OCI-LY1 (cell line): ENCODE data around the gene PDE12.
A peak's percentile ranks its signal among the peaks of the same experiment; 100 is the strongest.

Source experiments
- H2AFZ ChIP-seq: fragments of 200-600 bp; sonication (generic), shearing (Covaris generic); 2 replicates; pipeline ENCODE4 v1.6.0; 2014; ENCODE audit warnings: antibody characterized with exemption, mild to moderate bottlenecking, low read length
- H3F3A ChIP-seq: fragments of 200-600 bp; sonication (generic), shearing (Covaris generic); 2 replicates; pipeline ENCODE4 v1.6.0; 2014; ENCODE audit warnings: mild to moderate bottlenecking, antibody characterized with exemption, low read length, moderate library complexity; ENCODE audit not compliant: insufficient read depth
- H3K27ac ChIP-seq: fragments of 200-600 bp; sonication (generic); 2 replicates; pipeline ENCODE4 v1.5.1; 2014; ENCODE audit warnings: low read length, mixed run types, mild to moderate bottlenecking, low read depth; ENCODE audit not compliant: poor library complexity, severe bottlenecking
- H3K27me3 ChIP-seq: fragments of 200-600 bp; sonication (generic); 2 replicates; pipeline ENCODE4 v1.6.0; 2014; ENCODE audit warnings: antibody characterized with exemption, mild to moderate bottlenecking, low read length, moderate library complexity; ENCODE audit not compliant: insufficient read depth
- H3K36me3 ChIP-seq: fragments of 200-600 bp; sonication (generic); 2 replicates; pipeline ENCODE4 v1.6.1; 2014; ENCODE audit warnings: mild to moderate bottlenecking, antibody characterized with exemption, low read length, moderate library complexity, mixed read lengths; ENCODE audit not compliant: insufficient read depth
- H3K4me1 ChIP-seq: fragments of 200-600 bp; sonication (generic); 2 replicates; pipeline ENCODE4 v1.5.1; 2014; ENCODE audit warnings: mild to moderate bottlenecking, low read length, moderate library complexity; ENCODE audit not compliant: insufficient read depth, severe bottlenecking
- H3K4me2 ChIP-seq: fragments of 200-600 bp; sonication (generic), shearing (Covaris generic); 2 replicates; pipeline ENCODE4 v1.6.1; 2014; ENCODE audit warnings: low read length
- H3K4me3 ChIP-seq: fragments of 200-600 bp; sonication (generic); 2 replicates; pipeline ENCODE4 v1.5.1; 2014; ENCODE audit warnings: low read length, low read depth, mild to moderate bottlenecking, mixed read lengths; ENCODE audit not compliant: poor library complexity, severe bottlenecking
- H3K79me2 ChIP-seq: fragments of 200-600 bp; shearing (Covaris generic); 2 replicates; pipeline ENCODE4 v1.6.1; 2016; ENCODE audit warnings: mixed run types, low read length, mixed read lengths; ENCODE audit not compliant: insufficient read depth
- H3K9ac ChIP-seq: fragments of 200-600 bp; sonication (generic), shearing (Covaris generic); 2 replicates; pipeline ENCODE4 v1.6.1; 2014; ENCODE audit warnings: mild to moderate bottlenecking, low read length, mixed read lengths
- H3K9me2 ChIP-seq: fragments of 200-600 bp; sonication (generic), shearing (Covaris generic); 2 replicates; pipeline ENCODE4 v1.6.1; 2014; ENCODE audit warnings: low read depth, mild to moderate bottlenecking, low read length, mixed read lengths
- H3K9me3 ChIP-seq: fragments of 200-600 bp; shearing (Covaris generic); 2 replicates; pipeline ENCODE4 v1.6.1; 2014; ENCODE audit warnings: low read length, mixed read lengths
- H4K20me1 ChIP-seq: fragments of 200-600 bp; sonication (generic), shearing (Covaris generic); 2 replicates; pipeline ENCODE4 v1.6.0; 2016; ENCODE audit warnings: mild to moderate bottlenecking, low read length; ENCODE audit not compliant: insufficient read depth
- EZH2 ChIP-seq: fragments of 200-600 bp; sonication (generic), shearing (Covaris generic); IDR thresholded peaks from 2 replicates; pipeline ENCODE4 v1.8.0; 2017; ENCODE audit warnings: borderline replicate concordance, mixed run types, mild to moderate bottlenecking, antibody characterized with exemption, low read length, moderate library complexity, mixed read lengths
- TF ChIP-seq, protein P1 (sequence below): fragments of 200-600 bp; sonication (generic), shearing (Covaris generic); IDR thresholded peaks from 2 replicates; pipeline ENCODE4 v1.5.1; 2017; ENCODE audit warnings: mild to moderate bottlenecking, antibody characterized with exemption, low read length, moderate library complexity, mixed read lengths

Gene PDE12

DNA sequence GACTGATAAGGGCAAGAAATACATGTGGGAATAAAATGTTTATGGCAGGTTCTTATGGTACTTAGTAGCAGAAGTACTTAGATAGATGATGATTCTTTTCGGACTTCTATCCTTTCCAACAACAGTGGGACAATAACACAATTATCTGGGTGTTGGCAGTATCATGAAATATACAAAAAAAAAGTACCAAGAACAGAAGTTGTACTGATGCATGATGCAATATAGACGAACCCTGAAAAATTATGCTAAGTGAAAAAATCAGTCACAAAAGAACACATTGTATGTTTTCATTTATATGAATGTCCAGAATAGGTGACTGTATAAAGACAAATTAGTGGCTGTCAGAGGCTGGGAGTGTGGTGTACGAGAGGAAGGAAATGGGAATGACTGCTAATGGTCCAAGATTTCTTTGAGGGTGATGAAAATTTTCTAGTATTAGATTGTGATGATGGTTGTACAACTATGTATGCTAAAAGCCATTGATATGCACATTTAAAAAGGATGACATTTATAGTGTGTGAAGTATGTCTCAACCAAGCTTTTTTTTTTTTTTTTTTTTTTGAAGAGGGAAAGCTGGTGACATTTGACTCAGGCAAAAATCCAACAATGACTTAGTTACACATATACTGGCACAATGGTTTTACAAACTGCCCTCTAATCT is 20.0 kb downstream of the PDE12 start:
- no peak overlapping the region for H3K27ac ChIP-seq
- TF ChIP-seq, protein P1, sequence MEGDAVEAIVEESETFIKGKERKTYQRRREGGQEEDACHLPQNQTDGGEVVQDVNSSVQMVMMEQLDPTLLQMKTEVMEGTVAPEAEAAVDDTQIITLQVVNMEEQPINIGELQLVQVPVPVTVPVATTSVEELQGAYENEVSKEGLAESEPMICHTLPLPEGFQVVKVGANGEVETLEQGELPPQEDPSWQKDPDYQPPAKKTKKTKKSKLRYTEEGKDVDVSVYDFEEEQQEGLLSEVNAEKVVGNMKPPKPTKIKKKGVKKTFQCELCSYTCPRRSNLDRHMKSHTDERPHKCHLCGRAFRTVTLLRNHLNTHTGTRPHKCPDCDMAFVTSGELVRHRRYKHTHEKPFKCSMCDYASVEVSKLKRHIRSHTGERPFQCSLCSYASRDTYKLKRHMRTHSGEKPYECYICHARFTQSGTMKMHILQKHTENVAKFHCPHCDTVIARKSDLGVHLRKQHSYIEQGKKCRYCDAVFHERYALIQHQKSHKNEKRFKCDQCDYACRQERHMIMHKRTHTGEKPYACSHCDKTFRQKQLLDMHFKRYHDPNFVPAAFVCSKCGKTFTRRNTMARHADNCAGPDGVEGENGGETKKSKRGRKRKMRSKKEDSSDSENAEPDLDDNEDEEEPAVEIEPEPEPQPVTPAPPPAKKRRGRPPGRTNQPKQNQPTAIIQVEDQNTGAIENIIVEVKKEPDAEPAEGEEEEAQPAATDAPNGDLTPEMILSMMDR: no peak
- no peak for TF ChIP-seq EZH2
- no peak overlapping the region for H3K4me2 ChIP-seq
- H3K79me2 ChIP-seq: 0 out of 2 replicates have a peak, but pooled peaks cover 3% of the 10 kb centered on the region
- H3K9ac ChIP-seq: no peak overlapping the region
- peaks cover 77% of the 10 kb centered on the region for H3K36me3 ChIP-seq
- no peaks in the 10 kb centered on the region for H3K9me3 ChIP-seq
- H3K4me1 ChIP-seq: no peaks in the 10 kb centered on the region
- no peaks in the 10 kb centered on the region for H3F3A ChIP-seq
- no peak overlapping the region for H2AFZ ChIP-seq
- no peak overlapping the region for H3K4me3 ChIP-seq
- H3K9me2 ChIP-seq: no peaks in the 10 kb centered on the region
- H3K27me3 ChIP-seq: no peaks in the 10 kb centered on the region
- no peaks in the 10 kb centered on the region for H4K20me1 ChIP-seq

DNA sequence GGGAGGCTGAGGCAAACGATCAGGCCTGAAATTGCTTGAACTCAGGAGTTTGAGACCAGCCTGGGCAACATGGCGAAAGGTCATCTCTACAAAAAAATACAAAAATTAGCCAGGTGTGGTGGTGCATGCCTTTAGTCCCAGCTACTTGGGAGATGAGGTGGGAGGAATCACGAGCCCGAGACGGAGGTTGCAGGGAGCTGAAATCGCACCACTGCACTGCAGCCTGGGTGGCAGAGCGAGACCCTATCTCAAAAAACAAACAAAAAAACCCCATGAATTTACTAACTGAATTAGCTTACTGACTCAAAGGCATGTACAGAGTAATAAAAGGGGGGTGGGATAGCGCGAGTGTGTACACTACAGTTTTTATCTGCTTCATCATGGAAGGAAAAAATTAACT is 21.7 kb downstream of the PDE12 start:
- no peak overlapping the region for H3K27ac ChIP-seq
- H3K4me2 ChIP-seq: no peak overlapping the region
- H3K9me3 ChIP-seq: no peaks in the 10 kb centered on the region
- no peak overlapping the region for H3K4me3 ChIP-seq
- H4K20me1 ChIP-seq: no peaks in the 10 kb centered on the region
- TF ChIP-seq EZH2: no peak
- TF ChIP-seq, protein P1: no peak
- H3K9ac ChIP-seq: no peak overlapping the region
- H3F3A ChIP-seq: no peaks in the 10 kb centered on the region
- H3K27me3 ChIP-seq: no peaks in the 10 kb centered on the region
- no peaks in the 10 kb centered on the region for H3K4me1 ChIP-seq
- H3K79me2 ChIP-seq: peaks cover 5% of the 10 kb centered on the region; the same call in 1 of the 2 replicates
- peaks cover 72% of the 10 kb centered on the region for H3K36me3 ChIP-seq
- H2AFZ ChIP-seq: no peak overlapping the region
- no peaks in the 10 kb centered on the region for H3K9me2 ChIP-seq

DNA sequence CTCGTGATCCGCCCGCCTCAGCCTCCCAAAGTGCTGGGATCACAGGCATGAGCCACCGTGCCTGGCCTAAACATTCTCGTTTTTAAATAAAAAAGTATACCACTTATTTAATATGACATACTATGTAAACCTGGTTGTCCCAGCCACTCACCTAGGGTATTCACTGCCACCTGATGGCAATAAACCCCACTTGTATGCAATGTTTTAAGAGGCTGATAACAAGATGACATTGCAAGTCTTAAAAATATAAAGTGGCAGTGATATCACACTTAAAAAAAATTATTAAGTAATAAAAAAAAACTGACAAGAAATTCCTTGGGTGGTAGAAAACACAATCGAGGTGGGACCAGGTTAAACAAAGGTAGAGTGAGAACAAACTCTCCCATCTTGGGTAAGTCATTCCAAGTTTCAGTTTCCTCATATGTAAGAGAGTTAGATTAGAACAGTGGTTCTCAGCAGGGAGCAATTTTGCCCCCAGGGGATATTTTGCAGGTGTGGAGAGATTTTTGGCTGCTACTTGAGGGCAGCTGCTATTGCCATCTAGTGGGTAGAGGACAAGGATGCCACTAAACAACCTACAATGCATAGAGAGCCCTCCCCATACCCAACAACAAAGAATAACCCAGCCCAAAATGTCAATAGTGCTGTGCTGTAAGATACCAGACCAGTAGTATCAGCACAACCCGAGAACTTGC is 26.5 kb downstream of the PDE12 start:
- Histone ChIP-seq H3K9ac (no peak overlapping the region), H4K20me1 (no peaks in the 10 kb centered on the region), H3K4me1 (no peaks in the 10 kb centered on the region), H3K4me2 (no peak overlapping the region), H3F3A (no peaks in the 10 kb centered on the region), H3K9me2 (no peaks in the 10 kb centered on the region), H3K9me3 (no peaks in the 10 kb centered on the region), H3K4me3 (no peak overlapping the region), H3K36me3 (peaks cover 41% of the 10 kb centered on the region; the same call in 1 of the 2 replicates), H3K27ac (no peak overlapping the region), H3K79me2 (peaks cover 35% of the 10 kb centered on the region), H2AFZ (no peak overlapping the region), H3K27me3 (no peaks in the 10 kb centered on the region)
- TF ChIP-seq, protein P1: peak; percentile 53; the same call in 1 of the 2 replicates
- no peak for TF ChIP-seq EZH2
